ENCODE measurements around the gene PDIA4.

DNA sequence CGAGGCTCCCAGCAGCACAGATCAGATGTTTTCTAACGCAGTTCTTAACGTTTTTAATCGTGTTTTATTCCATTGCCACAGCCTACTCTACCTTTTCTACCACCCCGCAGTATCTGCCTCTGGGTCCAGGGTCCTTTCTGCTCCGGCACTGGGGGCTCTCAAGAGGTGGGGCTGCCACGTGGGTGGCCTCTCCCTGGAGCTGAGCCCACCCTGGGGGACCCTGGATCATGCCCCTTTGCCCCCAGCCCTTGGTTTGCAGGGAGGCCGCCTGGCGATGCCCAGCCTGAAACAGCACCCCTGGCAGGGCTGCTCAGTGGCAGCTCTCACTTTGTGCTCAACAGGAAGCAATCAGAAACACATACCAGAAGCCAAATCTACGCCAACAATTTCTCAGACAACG lies 25.3 kb downstream of the PDIA4 start:
- TF ChIP-seq, protein P1, sequence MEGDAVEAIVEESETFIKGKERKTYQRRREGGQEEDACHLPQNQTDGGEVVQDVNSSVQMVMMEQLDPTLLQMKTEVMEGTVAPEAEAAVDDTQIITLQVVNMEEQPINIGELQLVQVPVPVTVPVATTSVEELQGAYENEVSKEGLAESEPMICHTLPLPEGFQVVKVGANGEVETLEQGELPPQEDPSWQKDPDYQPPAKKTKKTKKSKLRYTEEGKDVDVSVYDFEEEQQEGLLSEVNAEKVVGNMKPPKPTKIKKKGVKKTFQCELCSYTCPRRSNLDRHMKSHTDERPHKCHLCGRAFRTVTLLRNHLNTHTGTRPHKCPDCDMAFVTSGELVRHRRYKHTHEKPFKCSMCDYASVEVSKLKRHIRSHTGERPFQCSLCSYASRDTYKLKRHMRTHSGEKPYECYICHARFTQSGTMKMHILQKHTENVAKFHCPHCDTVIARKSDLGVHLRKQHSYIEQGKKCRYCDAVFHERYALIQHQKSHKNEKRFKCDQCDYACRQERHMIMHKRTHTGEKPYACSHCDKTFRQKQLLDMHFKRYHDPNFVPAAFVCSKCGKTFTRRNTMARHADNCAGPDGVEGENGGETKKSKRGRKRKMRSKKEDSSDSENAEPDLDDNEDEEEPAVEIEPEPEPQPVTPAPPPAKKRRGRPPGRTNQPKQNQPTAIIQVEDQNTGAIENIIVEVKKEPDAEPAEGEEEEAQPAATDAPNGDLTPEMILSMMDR (IDR thresholded peaks at IDR 0.05), result no peak
- TF ChIP-seq POLR2A (IDR thresholded peaks at IDR 0.05), result no peak

Measured in heart left ventricle (tissue), 13 donors.